IMR-90 (cell line): Measurements from ENCODE around the gene PRIMA1. TPM values are rescaled to one million over a fixed set of nuclear protein-coding genes. Genes with fewer than 3 reads are reported as not detected.

Experiments used
- ATAC-seq: fragments of 200-7000 bp; cut with Tn5 transposase; 2 replicates; pipeline ENCODE4 v1.9.1; 2020; ENCODE audit warnings: low read depth, mild to moderate bottlenecking, moderate library complexity
- BruUV-seq: library from RNA; stranded (reverse); fragments of 400-500 nt; replicated peaks from 2 replicates; lab custom pipeline; 2021; lab: Mats Ljungman, UMichigan
- CTCF ChIA-PET: fragments of 300-600 bp; formaldehyde crosslinking; extraction: SDS; loops from one replicate; lab custom pipeline; 2021; ENCODE audit warnings: antibody characterized with exemption; lab: Yijun Ruan, JAX
- POLR2A ChIA-PET: fragments of 300-600 bp; sonication (Branson Sonifier 250); formaldehyde crosslinking; loops from one replicate; lab custom pipeline; 2022; ENCODE audit warnings: antibody characterized with exemption; ENCODE audit not compliant: unreplicated experiment; lab: Charles Lee
- DNase-seq: peaks from one replicate; pipeline ENCODE4 v3.0.0; 2013
- H2AFZ ChIP-seq: replicated peaks from 2 replicates; pipeline ENCODE3; 2013; ENCODE audit warnings: low read length, mild to moderate bottlenecking; ENCODE audit not compliant: poor library complexity
- H2AK5ac ChIP-seq: 2 replicates; pipeline ENCODE4 v1.6.1; 2013; ENCODE audit warnings: low read depth, low read length, inconsistent platforms
- H2AK9ac ChIP-seq: replicated peaks from 2 replicates; pipeline ENCODE3; 2013; ENCODE audit warnings: mild to moderate bottlenecking, low read depth, low read length, moderate library complexity; ENCODE audit not compliant: poor library complexity
- H2BK120ac ChIP-seq: 2 replicates; pipeline ENCODE4 v1.6.1; 2013; ENCODE audit warnings: low read depth, low read length, inconsistent platforms
- H2BK15ac ChIP-seq: 3 replicates; pipeline ENCODE4 v1.6.1; 2013; ENCODE audit warnings: low read depth, low read length, inconsistent platforms
- H2BK20ac ChIP-seq: 2 replicates; pipeline ENCODE4 v1.6.1; 2013; ENCODE audit warnings: low read depth, mild to moderate bottlenecking, inconsistent platforms, low read length, moderate library complexity
- H2BK5ac ChIP-seq: 2 replicates; pipeline ENCODE4 v1.6.1; 2013; ENCODE audit warnings: mild to moderate bottlenecking, low read depth, low read length, inconsistent platforms; ENCODE audit not compliant: poor library complexity, severe bottlenecking
- H3K14ac ChIP-seq: replicated peaks from 2 replicates; pipeline ENCODE4 v1.6.1; 2013; ENCODE audit warnings: low read depth, low read length, inconsistent platforms
- H3K18ac ChIP-seq: 2 replicates; pipeline ENCODE4 v1.6.1; 2013; ENCODE audit warnings: low read depth, low read length, control low read depth
- H3K23ac ChIP-seq: 2 replicates; pipeline ENCODE4 v1.6.1; 2013; ENCODE audit warnings: low read depth, low read length, inconsistent platforms
- H3K27ac ChIP-seq: 2 replicates; pipeline ENCODE4 v1.5.1; 2013; ENCODE audit warnings: mild to moderate bottlenecking, control low read depth, low read length; ENCODE audit not compliant: insufficient read depth
- H3K27me3 ChIP-seq: 2 replicates; pipeline ENCODE4 v1.6.1; 2013; ENCODE audit warnings: low read length; ENCODE audit not compliant: control insufficient read depth, insufficient read depth
- H3K36me3 ChIP-seq: 2 replicates; pipeline ENCODE4 v1.6.1; 2013; ENCODE audit warnings: low read length, mixed read lengths; ENCODE audit not compliant: control insufficient read depth, insufficient read depth
- H3K4ac ChIP-seq: 2 replicates; pipeline ENCODE4 v1.6.1; 2013; ENCODE audit warnings: low read depth, low read length, inconsistent platforms
- H3K4me1 ChIP-seq: 2 replicates; pipeline ENCODE4 v1.6.1; 2013; ENCODE audit warnings: low read length, mixed read lengths; ENCODE audit not compliant: control insufficient read depth, insufficient read depth
- H3K4me2 ChIP-seq: 2 replicates; pipeline ENCODE4 v1.6.1; 2013; ENCODE audit warnings: low read depth, mild to moderate bottlenecking, control low read depth, low read length, moderate library complexity
- H3K4me3 ChIP-seq: 2 replicates; pipeline ENCODE4 v1.5.1; 2013; ENCODE audit warnings: low read depth, mild to moderate bottlenecking, control low read depth, low read length, moderate library complexity; ENCODE audit not compliant: insufficient read depth
- H3K56ac ChIP-seq: 2 replicates; pipeline ENCODE4 v1.6.1; 2013; ENCODE audit warnings: low read length, inconsistent platforms; ENCODE audit not compliant: insufficient read depth; ENCODE audit errors: extremely low read depth
- H3K79me1 ChIP-seq, 2 experiments: 2 replicates each; pipeline ENCODE4 v1.6.1; 2013; ENCODE audit warnings: low read length in 2 of 2, inconsistent platforms in 1 of 2, low read depth in 1 of 2
- H3K9ac ChIP-seq: 2 replicates; pipeline ENCODE4 v1.6.1; 2013; ENCODE audit warnings: low read depth, low read length, control low read depth
- H3K9me1 ChIP-seq: 2 replicates; pipeline ENCODE4 v1.6.1; 2013; ENCODE audit warnings: low read length, inconsistent platforms; ENCODE audit not compliant: insufficient read depth
- H3K9me3 ChIP-seq: 2 replicates; pipeline ENCODE4 v1.6.1; 2013; ENCODE audit warnings: low read length; ENCODE audit not compliant: control insufficient read depth, insufficient read depth
- H4K20me1 ChIP-seq: 2 replicates; pipeline ENCODE4 v1.6.1; 2013; ENCODE audit warnings: low read length, inconsistent platforms; ENCODE audit not compliant: insufficient read depth
- H4K5ac ChIP-seq: 2 replicates; pipeline ENCODE4 v1.6.1; 2013; ENCODE audit warnings: mild to moderate bottlenecking, low read depth, low read length, control low read depth
- H4K8ac ChIP-seq, 2 experiments: 2 replicates each; pipeline ENCODE4 v1.6.1; 2013; ENCODE audit warnings: low read depth in 2 of 2, low read length in 2 of 2, control low read depth in 1 of 2, inconsistent platforms in 1 of 2
- H4K91ac ChIP-seq: 2 replicates; pipeline ENCODE4 v1.6.1; 2013; ENCODE audit warnings: low read depth, low read length, inconsistent platforms; ENCODE audit not compliant: insufficient read depth
- BHLHE40 ChIP-seq: fragments of 150-350 bp; IDR thresholded peaks from 2 replicates; pipeline ENCODE4 v1.6.1; 2016; ENCODE audit warnings: mild to moderate bottlenecking, low read depth, low read length
- CHD1 ChIP-seq: IDR thresholded peaks from 2 replicates; pipeline ENCODE4 v1.6.1; 2012; ENCODE audit warnings: low read depth, low read length, improper control_type of control experiment
- CTCF ChIP-seq: conservative IDR thresholded peaks from 2 replicates; pipeline ENCODE4 v1.5.1; 2012; ENCODE audit warnings: mild to moderate bottlenecking, low read depth, low read length, improper control_type of control experiment
- ELK1 ChIP-seq: fragments of 150-350 bp; IDR thresholded peaks from 2 replicates; pipeline ENCODE4 v1.6.1; 2016; ENCODE audit warnings: low read depth, mild to moderate bottlenecking, low read length, moderate library complexity, borderline replicate concordance
- MAFK ChIP-seq: IDR thresholded peaks from 2 replicates; pipeline ENCODE4 v1.6.1; 2012; ENCODE audit warnings: low read depth, low read length, improper control_type of control experiment
- MAZ ChIP-seq: IDR thresholded peaks from 2 replicates; pipeline ENCODE4 v1.6.1; 2012; ENCODE audit warnings: low read depth, mild to moderate bottlenecking, low read length, improper control_type of control experiment, moderate library complexity, borderline replicate concordance
- MXI1 ChIP-seq: IDR thresholded peaks from 2 replicates; pipeline ENCODE4 v1.6.1; 2012; ENCODE audit warnings: low read depth, mild to moderate bottlenecking, low read length, moderate library complexity, borderline replicate concordance
- POLR2A ChIP-seq: IDR thresholded peaks from 2 replicates; pipeline ENCODE4 v1.6.1; 2012; ENCODE audit warnings: mild to moderate bottlenecking, low read depth, low read length
- RAD21 ChIP-seq: IDR thresholded peaks from 2 replicates; pipeline ENCODE4 v1.6.1; 2012; ENCODE audit warnings: low read length, improper control_type of control experiment
- RFX5 ChIP-seq: IDR thresholded peaks from 2 replicates; pipeline ENCODE4 v1.8.0; 2012; ENCODE audit warnings: low read depth, mild to moderate bottlenecking, low read length, moderate library complexity
- USF2 ChIP-seq: fragments of 150-350 bp; IDR thresholded peaks from 2 replicates; pipeline ENCODE4 v1.6.1; 2017; ENCODE audit warnings: mild to moderate bottlenecking, antibody characterized with exemption, low read length, low read depth
- WGBS, 2 experiments: methylation state at CpG; one replicate each; pipeline versions ENCODE4 v1.1.5 to v1.1.7; 2013; ENCODE audit warnings: missing lambda C conversion rate in 2 of 2; ENCODE audit not compliant: insufficient read length in 1 of 2; ENCODE audit errors: extremely low coverage in 2 of 2; 5-methylcytosine and 5-hydroxymethylcytosine counted together
- dilution Hi-C: fragments of 300-500 bp; cut with HindIII; formaldehyde crosslinking; loops from one replicate; pipeline ENCODE4 v1.14.3; 2018; ENCODE audit warnings: low sequenced_read_pairs; ENCODE audit not compliant: unreplicated experiment
- in situ Hi-C: fragments of 300-500 bp; cut with MboI; formaldehyde crosslinking; loops from 3 replicates; pipeline ENCODE4 v1.14.3; 2019; ENCODE audit warnings: low sequenced_read_pairs, inconsistent platforms, mixed read lengths
- intact Hi-C: fragments of 100-400 bp; cut with micrococcal nuclease; formaldehyde crosslinking; loops from 2 replicates; pipeline ENCODE4 v1.10.0; 2022
- polyA plus RNA-seq, 3 experiments: library from polyadenylated mRNA; depleted of rRNA; stranded (reverse); fragments of >200 nt; gene quantifications; 2 replicates each; pipeline ENCODE4 v1.2.3, GENCODE V29; 2012; ENCODE audit warnings: low replicate concordance in 1 of 3
- total RNA-seq: library from RNA; depleted of rRNA; stranded (reverse); fragments of >200 nt; gene quantifications from 2 replicates; pipeline ENCODE4 v1.2.3, GENCODE V29; 2012

PRIMA1 gene
- total and polyA plus RNA-seq, 2 of the 4 experiments (the other 2 are of a cell fraction) = not detected

- Histone ChIP-seq H3K27ac (no peak overlapping the region), H3K4me1 (no peaks in the 10 kb centered on the region), H3K56ac (no peak overlapping the region), H2BK5ac (no peak overlapping the region), H4K8ac (no peak overlapping the region), H3K9me3 (peaks cover 9% of the 10 kb centered on the region), H4K5ac (no peak overlapping the region), H3K27me3 (no peaks in the 10 kb centered on the region), H2AFZ (no peak overlapping the region), H4K20me1 (no peaks in the 10 kb centered on the region), H3K18ac (no peak overlapping the region), H3K4ac (no peak overlapping the region), H2BK120ac (no peak overlapping the region), H2BK20ac (no peak overlapping the region), H3K36me3 (no peaks in the 10 kb centered on the region), H3K9me1 (no peaks in the 10 kb centered on the region), H3K4me3 (no peak overlapping the region), H3K23ac (no peak overlapping the region), H4K91ac (no peak overlapping the region), H2AK9ac (no peak overlapping the region), H3K9ac (no peak overlapping the region), H2BK15ac (no peak overlapping the region), H3K79me1 (no peaks in the 10 kb centered on the region), H2AK5ac (no peak overlapping the region), H3K14ac (no peak overlapping the region), H3K4me2 (no peak overlapping the region)
- no TSS peak for BruUV-seq
- ChIA-PET POLR2A (no interaction called here), CTCF (no interaction called here)
- no peak for ATAC-seq
- in situ Hi-C loops (no loop called here), dilution Hi-C loops (no loop called here), intact Hi-C loops (no loop called here)
- DNase-seq = no peak
- WGBS, 2 experiments = 68% methylated on average over 5 of the region's 11 CpGs; no CpG with 5 or more reads in 1 of the 2 experiments
- TF ChIP-seq CTCF (no peak), RAD21 (no peak), MAFK (no peak), USF2 (no peak), CHD1 (no peak), MXI1 (no peak), MAZ (no peak), ELK1 (no peak), BHLHE40 (no peak), POLR2A (no peak), RFX5 (no peak)
Measured at GRCh38 chr14:93737634-93738033, 50.7 kb downstream of the PRIMA1 start.
